Measurements from ENCODE around the gene CADM1. TPM values are rescaled to one million over a fixed set of nuclear protein-coding genes. Genes with fewer than 3 reads are reported as not detected.
A peak's percentile ranks its signal among the peaks of the same experiment; 100 is the strongest.

The CADM1 gene
- total RNA-seq, 1 donor from 2014 or later, result 41.7 TPM

DNA sequence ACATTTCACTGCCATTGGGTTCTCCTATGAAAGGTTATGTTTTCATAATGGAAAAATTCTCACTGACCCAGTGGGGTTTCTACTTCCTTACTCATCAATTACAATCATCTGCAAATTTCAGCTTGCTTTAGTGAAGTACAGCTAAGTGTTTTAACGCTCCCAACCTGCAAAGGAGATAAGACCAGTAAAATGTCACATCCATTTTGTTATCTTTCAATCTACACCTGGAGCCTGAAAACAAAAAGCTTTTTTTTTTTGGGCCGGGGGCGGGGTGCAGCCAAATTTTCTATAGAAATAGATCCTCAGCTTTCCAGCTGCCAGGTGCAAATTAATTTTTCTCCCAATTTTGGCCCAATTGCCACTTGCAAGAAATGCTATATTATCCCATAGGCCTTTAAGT lies 40.6 kb downstream of the CADM1 start:
- DNase-seq (ENCODE audit: low read depth), result no peak
- H3K27me3 ChIP-seq (ENCODE audit: control insufficient read depth, insufficient read depth, low read length), result no peaks in the 10 kb centered on the region
- H3K4me3 ChIP-seq (ENCODE audit: low read depth, low read length), result no peak overlapping the region
- no peaks in the 10 kb centered on the region for H3K36me3 ChIP-seq (ENCODE audit: control insufficient read depth, insufficient read depth, low read length)
- TF ChIP-seq, protein P1, sequence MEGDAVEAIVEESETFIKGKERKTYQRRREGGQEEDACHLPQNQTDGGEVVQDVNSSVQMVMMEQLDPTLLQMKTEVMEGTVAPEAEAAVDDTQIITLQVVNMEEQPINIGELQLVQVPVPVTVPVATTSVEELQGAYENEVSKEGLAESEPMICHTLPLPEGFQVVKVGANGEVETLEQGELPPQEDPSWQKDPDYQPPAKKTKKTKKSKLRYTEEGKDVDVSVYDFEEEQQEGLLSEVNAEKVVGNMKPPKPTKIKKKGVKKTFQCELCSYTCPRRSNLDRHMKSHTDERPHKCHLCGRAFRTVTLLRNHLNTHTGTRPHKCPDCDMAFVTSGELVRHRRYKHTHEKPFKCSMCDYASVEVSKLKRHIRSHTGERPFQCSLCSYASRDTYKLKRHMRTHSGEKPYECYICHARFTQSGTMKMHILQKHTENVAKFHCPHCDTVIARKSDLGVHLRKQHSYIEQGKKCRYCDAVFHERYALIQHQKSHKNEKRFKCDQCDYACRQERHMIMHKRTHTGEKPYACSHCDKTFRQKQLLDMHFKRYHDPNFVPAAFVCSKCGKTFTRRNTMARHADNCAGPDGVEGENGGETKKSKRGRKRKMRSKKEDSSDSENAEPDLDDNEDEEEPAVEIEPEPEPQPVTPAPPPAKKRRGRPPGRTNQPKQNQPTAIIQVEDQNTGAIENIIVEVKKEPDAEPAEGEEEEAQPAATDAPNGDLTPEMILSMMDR (IDR thresholded peaks at IDR 0.05; ENCODE audit: insufficient read depth, low read length, poor library complexity, severe bottlenecking), result no peak

DNA sequence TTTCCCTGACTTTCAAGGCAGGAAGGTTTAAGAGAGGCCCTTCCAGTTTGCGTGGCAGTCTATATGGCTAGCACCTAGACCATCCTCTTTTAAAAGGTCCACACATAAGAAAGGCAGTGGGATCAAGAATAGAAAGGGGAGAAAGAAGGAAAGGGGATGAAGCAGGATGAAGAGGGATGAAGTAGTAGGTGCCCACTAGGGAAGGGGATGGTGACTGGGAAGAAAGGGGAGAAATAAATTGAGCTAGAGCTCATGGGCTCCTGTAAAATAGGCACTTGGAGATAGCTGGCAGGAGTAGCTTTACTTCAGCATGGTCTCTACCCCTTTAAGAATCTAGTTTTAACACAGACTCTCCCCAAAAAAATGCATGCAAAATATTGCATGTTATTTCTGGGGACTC lies 41.5 kb downstream of the CADM1 start:
- Histone ChIP-seq H3K27me3 (ENCODE audit: control insufficient read depth, insufficient read depth, low read length) (no peaks in the 10 kb centered on the region), H3K36me3 (ENCODE audit: control insufficient read depth, insufficient read depth, low read length) (no peaks in the 10 kb centered on the region), H3K4me3 (ENCODE audit: low read depth, low read length) (no peak overlapping the region)
- no peak for DNase-seq (ENCODE audit: low read depth)
- TF ChIP-seq, protein P1 (IDR thresholded peaks at IDR 0.05; ENCODE audit: insufficient read depth, low read length, poor library complexity, severe bottlenecking), result no peak

DNA sequence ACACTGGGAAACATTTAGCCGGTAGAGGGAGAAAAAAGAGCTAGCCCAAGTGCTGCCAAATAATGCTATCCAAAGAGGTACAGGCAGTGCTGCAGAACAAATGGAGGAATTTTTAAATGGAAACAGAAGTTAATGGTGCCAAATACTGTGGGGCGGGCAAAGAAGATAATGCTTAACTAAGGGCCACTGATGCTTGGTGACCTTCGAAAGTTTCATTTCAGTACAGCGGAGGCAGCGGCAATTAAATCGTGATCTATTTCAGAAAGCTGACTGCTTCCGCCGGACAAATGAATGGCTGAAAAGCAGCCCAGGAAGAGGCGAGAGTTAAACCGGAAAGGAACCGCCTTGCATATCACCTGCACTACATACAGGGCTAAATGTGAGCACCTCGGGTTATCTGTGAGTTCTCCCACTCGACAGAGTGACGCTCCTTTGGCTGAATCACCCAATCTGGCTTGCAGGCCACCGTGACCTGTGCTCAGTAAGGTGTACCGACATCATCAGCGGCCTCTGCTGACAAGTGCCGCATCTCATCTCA lies 42.1 kb downstream of the CADM1 start:
- TF ChIP-seq, protein P1 (IDR thresholded peaks at IDR 0.05; ENCODE audit: insufficient read depth, low read length, poor library complexity, severe bottlenecking), result peak; percentile 26
- H3K27me3 ChIP-seq (ENCODE audit: control insufficient read depth, insufficient read depth, low read length), result no peaks in the 10 kb centered on the region
- peak overlapping the region; percentile 16 for H3K4me3 ChIP-seq (ENCODE audit: low read depth, low read length)
- DNase-seq (ENCODE audit: low read depth), result no peak
- H3K36me3 ChIP-seq (ENCODE audit: control insufficient read depth, insufficient read depth, low read length), result no peaks in the 10 kb centered on the region

DNA sequence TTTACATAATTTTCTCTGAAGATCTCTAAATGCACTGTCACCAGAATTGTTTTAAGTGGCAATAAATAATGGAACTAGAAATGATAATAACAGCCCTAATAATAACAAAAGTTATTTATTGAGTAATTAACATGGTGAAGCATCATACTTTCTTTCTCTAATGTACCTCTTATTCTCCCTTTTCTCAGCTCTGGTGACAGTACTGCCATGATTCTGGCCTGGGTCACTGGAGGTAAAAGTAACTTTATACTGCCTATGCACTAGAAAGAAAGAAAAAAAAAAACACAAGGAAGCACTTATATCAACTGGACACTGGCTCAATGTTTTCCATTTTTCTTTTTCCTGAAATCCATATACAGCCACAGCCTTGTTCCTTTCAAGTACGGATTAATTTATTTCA lies 43.7 kb downstream of the CADM1 start:
- H3K36me3 ChIP-seq (ENCODE audit: control insufficient read depth, insufficient read depth, low read length), result no peaks in the 10 kb centered on the region
- no peak for DNase-seq (ENCODE audit: low read depth)
- TF ChIP-seq, protein P1 (IDR thresholded peaks at IDR 0.05; ENCODE audit: insufficient read depth, low read length, poor library complexity, severe bottlenecking), result no peak
- H3K4me3 ChIP-seq (ENCODE audit: low read depth, low read length), result no peak overlapping the region
- no peaks in the 10 kb centered on the region for H3K27me3 ChIP-seq (ENCODE audit: control insufficient read depth, insufficient read depth, low read length)

DNA sequence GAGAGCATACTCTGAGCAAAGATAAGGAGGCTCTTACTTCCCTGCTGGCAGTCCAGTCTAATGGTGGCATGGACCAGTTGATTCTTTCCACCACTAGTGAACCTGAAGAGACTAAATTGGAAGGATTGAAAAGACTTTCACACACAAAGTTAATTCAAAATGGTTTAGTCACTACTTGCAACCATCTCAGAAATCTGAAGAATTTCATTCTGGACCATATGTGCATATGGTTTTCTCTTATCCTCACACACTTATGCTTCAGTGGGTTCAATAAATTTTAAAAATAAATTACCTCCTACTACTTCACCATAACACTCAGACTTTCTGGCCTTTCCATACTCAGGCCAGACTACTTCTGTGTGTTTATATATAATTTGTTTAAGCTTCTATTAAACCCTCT lies 44.7 kb downstream of the CADM1 start:
- TF ChIP-seq, protein P1 (IDR thresholded peaks at IDR 0.05; ENCODE audit: insufficient read depth, low read length, poor library complexity, severe bottlenecking), result no peak
- DNase-seq (ENCODE audit: low read depth), result no peak
- Histone ChIP-seq H3K4me3 (ENCODE audit: low read depth, low read length) (no peak overlapping the region), H3K36me3 (ENCODE audit: control insufficient read depth, insufficient read depth, low read length) (no peaks in the 10 kb centered on the region), H3K27me3 (ENCODE audit: control insufficient read depth, insufficient read depth, low read length) (no peaks in the 10 kb centered on the region)

DNA sequence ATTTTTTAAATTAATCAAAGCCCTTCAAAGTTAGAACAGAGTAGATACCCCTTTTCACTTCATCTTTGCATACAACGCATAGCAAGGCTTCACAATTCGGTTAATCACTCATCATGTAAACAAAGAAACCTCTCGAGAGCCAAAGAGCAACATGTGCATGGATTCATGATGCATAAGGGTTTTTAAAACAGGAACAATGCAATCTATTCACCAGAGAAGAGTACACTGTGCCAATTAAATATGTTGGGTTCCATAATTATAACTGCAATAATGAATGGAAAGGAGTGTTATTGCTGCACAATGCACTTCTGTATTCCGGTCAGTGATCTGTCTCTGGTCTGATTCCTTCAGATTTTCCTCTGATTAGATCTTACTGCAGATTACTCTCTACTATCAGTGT lies 45.3 kb downstream of the CADM1 start:
- DNase-seq (ENCODE audit: low read depth), result no peak
- no peaks in the 10 kb centered on the region for H3K27me3 ChIP-seq (ENCODE audit: control insufficient read depth, insufficient read depth, low read length)
- H3K36me3 ChIP-seq (ENCODE audit: control insufficient read depth, insufficient read depth, low read length), result no peaks in the 10 kb centered on the region
- TF ChIP-seq, protein P1 (IDR thresholded peaks at IDR 0.05; ENCODE audit: insufficient read depth, low read length, poor library complexity, severe bottlenecking), result no peak
- no peak overlapping the region for H3K4me3 ChIP-seq (ENCODE audit: low read depth, low read length)
